Tibial nerve (tissue), 4 donors: ENCODE measurements around the gene LRRC27. TPM values are rescaled to one million over a fixed set of nuclear protein-coding genes. Genes with fewer than 3 reads are reported as not detected.
A peak's percentile ranks its signal among the peaks of the same experiment; 100 is the strongest.

Source experiments
- DNase-seq, 2 donors: peaks; one replicate each; pipeline ENCODE4 v3.0.0-alpha.2; 2019; ENCODE audit warnings: low spot score in 2 of 2
- H3K27ac ChIP-seq, 4 donors: fragments of 200-600 bp; sonication (generic) in 3 of 4; one replicate each; pipeline ENCODE4 v1.5.1; 2017 to 2019; ENCODE audit warnings: mild to moderate bottlenecking in 1 of 4
- H3K27me3 ChIP-seq, 2 donors: fragments of 200-600 bp; sonication (generic) in 1 of 2; one replicate each; pipeline versions ENCODE4 v1.5.1 to v1.6.0; 2017 to 2019
- H3K36me3 ChIP-seq, 3 donors: fragments of 200-600 bp; sonication (generic); one replicate each; pipeline ENCODE4 v1.5.1; 2018 to 2019
- H3K4me1 ChIP-seq, 4 donors: fragments of 200-600 bp; sonication (generic) in 3 of 4; one replicate each; pipeline ENCODE4 v1.5.1; 2017 to 2019
- H3K4me3 ChIP-seq, 4 donors: fragments of 200-600 bp; sonication (generic) in 3 of 4; one replicate each; pipeline ENCODE4 v1.5.1; 2017 to 2019; ENCODE audit warnings: mild to moderate bottlenecking in 1 of 4, moderate library complexity in 1 of 4
- H3K9me3 ChIP-seq, 4 donors: fragments of 200-600 bp; sonication (generic) in 3 of 4; one replicate each; pipeline ENCODE4 v1.5.1; 2017 to 2019
- EP300 ChIP-seq, 2 donors: sonication (generic); formaldehyde crosslinking; IDR thresholded peaks; one replicate each; pipeline ENCODE4 v1.6.1; 2017; ENCODE audit warnings: antibody characterized with exemption in 2 of 2, mild to moderate bottlenecking in 1 of 2
- POLR2A ChIP-seq, 2 donors: fragments of 450-650 bp; IDR thresholded peaks; one replicate each; pipeline ENCODE4 v1.6.1; 2017; ENCODE audit warnings: antibody characterized with exemption in 2 of 2, mild to moderate bottlenecking in 2 of 2, moderate library complexity in 2 of 2
- WGBS, 2 donors: methylation state at CpG; one replicate each; pipeline ENCODE4 v1.1.5; 2018; 5-methylcytosine and 5-hydroxymethylcytosine counted together
- total RNA-seq, 4 donors: library from RNA; depleted of rRNA; stranded (reverse); fragments of >200 nt; gene quantifications; one replicate each; pipeline ENCODE4 v1.1.0, GENCODE V29; 2016
- TF ChIP-seq, protein P1 (sequence below), 5 experiments: fragments of 200-600 bp in 3 of 5; fragments of 450-650 bp in 2 of 5; sonication (generic) in 3 of 5; IDR thresholded peaks; one replicate each; pipeline ENCODE4 v1.5.1; 2016 to 2019; ENCODE audit warnings: antibody characterized with exemption in 5 of 5, mild to moderate bottlenecking in 3 of 5, moderate library complexity in 2 of 5

LRRC27 gene
- total RNA-seq, 4 donors from 2014 or later, result 10.1 to 21.6 (median 17.9) TPM

- WGBS, 2 donors, result 77 to 80% methylated on average over 4 of the region's 4 CpGs
- H3K4me1 ChIP-seq, result peaks cover 0 to 38% (median 8%) of the 10 kb centered on the region in 4 donors
- no peak for DNase-seq
Observed at GRCh38 chr10:132326925-132327324, 5.1 kb upstream of the LRRC27 start.

GRCh38 chr10:132328106-132328505, 3.9 kb upstream of the LRRC27 start:
- Histone ChIP-seq H3K4me1 (peaks cover 0 to 46% (median 11%) of the 10 kb centered on the region in 4 donors), H3K27ac (no peak overlapping the region), H3K27me3 (no peaks in the 10 kb centered on the region), H3K36me3 (peaks cover 0 to 48% (median 0%) of the 10 kb centered on the region in 3 donors), H3K4me3 (no peak overlapping the region), H3K9me3 (no peaks in the 10 kb centered on the region)
- WGBS, 2 donors, result 91 to 95% methylated on average over 9 of the region's 9 CpGs
- no peak for TF ChIP-seq POLR2A (IDR thresholded peaks at IDR 0.05)
- TF ChIP-seq, protein P1, sequence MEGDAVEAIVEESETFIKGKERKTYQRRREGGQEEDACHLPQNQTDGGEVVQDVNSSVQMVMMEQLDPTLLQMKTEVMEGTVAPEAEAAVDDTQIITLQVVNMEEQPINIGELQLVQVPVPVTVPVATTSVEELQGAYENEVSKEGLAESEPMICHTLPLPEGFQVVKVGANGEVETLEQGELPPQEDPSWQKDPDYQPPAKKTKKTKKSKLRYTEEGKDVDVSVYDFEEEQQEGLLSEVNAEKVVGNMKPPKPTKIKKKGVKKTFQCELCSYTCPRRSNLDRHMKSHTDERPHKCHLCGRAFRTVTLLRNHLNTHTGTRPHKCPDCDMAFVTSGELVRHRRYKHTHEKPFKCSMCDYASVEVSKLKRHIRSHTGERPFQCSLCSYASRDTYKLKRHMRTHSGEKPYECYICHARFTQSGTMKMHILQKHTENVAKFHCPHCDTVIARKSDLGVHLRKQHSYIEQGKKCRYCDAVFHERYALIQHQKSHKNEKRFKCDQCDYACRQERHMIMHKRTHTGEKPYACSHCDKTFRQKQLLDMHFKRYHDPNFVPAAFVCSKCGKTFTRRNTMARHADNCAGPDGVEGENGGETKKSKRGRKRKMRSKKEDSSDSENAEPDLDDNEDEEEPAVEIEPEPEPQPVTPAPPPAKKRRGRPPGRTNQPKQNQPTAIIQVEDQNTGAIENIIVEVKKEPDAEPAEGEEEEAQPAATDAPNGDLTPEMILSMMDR (IDR thresholded peaks at IDR 0.05), result no peak
- TF ChIP-seq EP300 (IDR thresholded peaks at IDR 0.05), result no peak
- no peak for DNase-seq

More at GRCh38 chr10:132326925-132327324, 5.1 kb upstream of the LRRC27 start:
- Histone ChIP-seq H3K36me3 (peaks cover 0 to 48% (median 0%) of the 10 kb centered on the region in 3 donors), H3K4me3 (no peak overlapping the region), H3K27me3 (no peaks in the 10 kb centered on the region), H3K9me3 (no peaks in the 10 kb centered on the region), H3K27ac (no peak overlapping the region)
- TF ChIP-seq EP300 (IDR thresholded peaks at IDR 0.05) (no peak), POLR2A (IDR thresholded peaks at IDR 0.05) (no peak)
- TF ChIP-seq, protein P1 (IDR thresholded peaks at IDR 0.05), result no peak

- peaks cover 0 to 52% (median 11%) of the 10 kb centered on the region in 4 donors for H3K4me1 ChIP-seq
- no peaks in the 10 kb centered on the region for H3K9me3 ChIP-seq
- H3K27me3 ChIP-seq, result no peaks in the 10 kb centered on the region
- H3K36me3 ChIP-seq, result peaks cover 0 to 48% (median 0%) of the 10 kb centered on the region in 3 donors
- peak overlapping the region in 1 of 4 donors; percentile 66 for H3K27ac ChIP-seq
- no peak for DNase-seq
- TF ChIP-seq EP300 (IDR thresholded peaks at IDR 0.05) (no peak), POLR2A (IDR thresholded peaks at IDR 0.05) (no peak)
- TF ChIP-seq, protein P1 (IDR thresholded peaks at IDR 0.05), result no peak
- H3K4me3 ChIP-seq, result no peak overlapping the region
- WGBS, 2 donors, result 51 to 55% methylated on average over 8 of the region's 8 CpGs
Observed at GRCh38 chr10:132328738-132329137, 3.3 kb upstream of the LRRC27 start.

GRCh38 chr10:132329565-132330485, 2.2 kb upstream of the LRRC27 start:
- no peak for TF ChIP-seq EP300 (IDR thresholded peaks at IDR 0.05)
- TF ChIP-seq, protein P1 (IDR thresholded peaks at IDR 0.05), result no peak
- no peak for TF ChIP-seq POLR2A (IDR thresholded peaks at IDR 0.05)
- Histone ChIP-seq H3K4me3 (peak overlapping the region in 3 of 4 donors; percentile 6 to 87 (median 10)), H3K4me1 (peaks cover 0 to 52% (median 11%) of the 10 kb centered on the region in 4 donors), H3K27me3 (no peaks in the 10 kb centered on the region), H3K27ac (peak overlapping the region in 2 of 4 donors; percentile 31 to 66), H3K36me3 (peaks cover 0 to 48% (median 0%) of the 10 kb centered on the region in 3 donors), H3K9me3 (no peaks in the 10 kb centered on the region)
- WGBS, 2 donors, result 66 to 68% methylated on average over 23 of the region's 23 CpGs
- DNase-seq, result no peak

- no peak for DNase-seq
- peaks cover 0 to 52% (median 11%) of the 10 kb centered on the region in 4 donors for H3K4me1 ChIP-seq
- H3K36me3 ChIP-seq, result peaks cover 0 to 45% (median 0%) of the 10 kb centered on the region in 3 donors
- TF ChIP-seq POLR2A (IDR thresholded peaks at IDR 0.05), result no peak
- TF ChIP-seq, protein P1 (IDR thresholded peaks at IDR 0.05), result no peak
- H3K9me3 ChIP-seq, result no peaks in the 10 kb centered on the region
- peak overlapping the region in 1 of 4 donors; percentile 31 for H3K27ac ChIP-seq
- peak overlapping the region; percentile 67 to 91 (median 80) for H3K4me3 ChIP-seq
- H3K27me3 ChIP-seq, result no peaks in the 10 kb centered on the region
- 92 to 95% methylated on average over 8 of the region's 8 CpGs for WGBS, 2 donors
Observed at GRCh38 chr10:132330486-132330833, 1.5 kb upstream of the LRRC27 start.
